ENCODE results near the gene DSCAM.

DSCAM gene

DNA sequence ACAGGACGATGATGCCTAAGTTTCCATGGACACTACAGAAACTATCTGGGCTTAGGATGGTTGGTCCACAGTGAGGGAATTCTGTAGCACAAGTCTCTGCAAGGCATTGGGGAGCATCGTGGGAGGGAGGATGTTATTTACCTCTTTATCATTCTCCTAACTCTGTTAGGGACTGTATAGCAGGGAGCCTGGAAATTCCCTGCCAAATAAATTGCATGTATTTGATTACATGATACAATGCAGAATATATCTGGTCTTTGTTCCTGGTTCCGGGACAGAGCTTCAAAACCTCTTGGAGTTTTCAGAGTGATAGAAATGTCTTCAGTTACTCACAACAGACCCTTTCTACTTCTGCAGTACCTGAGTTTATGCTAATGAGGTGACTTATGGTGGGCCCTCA lies 593.8 kb downstream of the DSCAM start:
- TF ChIP-seq NFIC (IDR thresholded peaks at IDR 0.05) = no peak
- no peak for TF ChIP-seq ZBTB7A (IDR thresholded peaks at IDR 0.05; ENCODE audit: low read depth)
- no peak for TF ChIP-seq RAD21 (IDR thresholded peaks at IDR 0.05; ENCODE audit: low read depth)
- no peak for TF ChIP-seq YY1 (IDR thresholded peaks at IDR 0.05; ENCODE audit: low read depth)

DNA sequence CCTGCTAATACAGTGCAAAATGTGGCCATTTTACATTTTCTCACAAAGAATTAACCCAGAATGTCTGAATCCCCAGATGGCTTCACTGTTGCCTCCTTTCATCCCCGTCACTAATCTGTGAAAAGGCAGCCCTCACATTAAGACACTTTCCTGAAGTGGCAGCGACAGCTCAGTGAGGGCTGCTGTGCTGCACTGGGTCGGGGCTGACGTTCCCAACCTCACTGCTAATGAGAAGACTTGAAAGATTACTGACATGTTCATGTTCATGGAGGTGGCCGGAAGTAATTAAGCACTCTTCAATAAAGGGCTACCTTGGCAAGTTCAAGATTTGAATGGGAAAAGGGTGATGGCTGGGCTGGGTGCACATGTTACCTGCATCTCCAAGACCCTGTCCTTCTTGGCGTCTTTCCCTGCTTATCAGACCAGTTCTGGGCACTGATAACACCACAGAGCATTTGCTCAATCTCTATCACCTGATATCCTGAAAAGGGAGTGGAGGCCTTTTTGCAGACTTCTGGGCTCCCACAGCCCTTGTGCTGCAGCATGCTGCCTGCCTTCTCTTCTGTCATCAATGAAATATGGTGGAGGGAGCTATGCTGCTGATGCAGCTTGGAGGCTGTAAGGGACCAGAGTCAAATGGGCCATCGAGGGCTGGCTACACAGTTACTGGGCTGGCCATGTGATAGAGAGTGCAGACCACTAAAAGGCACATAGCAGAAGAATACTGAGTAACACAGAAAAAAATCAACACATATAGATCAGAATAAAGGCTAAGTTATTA lies 596.3 kb downstream of the DSCAM start:
- TF ChIP-seq TEAD4 (IDR thresholded peaks at IDR 0.05) (no peak), CREB1 (IDR thresholded peaks at IDR 0.05; ENCODE audit: low read depth) (no peak), TAF1 (IDR thresholded peaks at IDR 0.05; ENCODE audit: low read depth) (no peak), CEBPB (IDR thresholded peaks at IDR 0.05) (no peak), ZBTB7A (IDR thresholded peaks at IDR 0.05; ENCODE audit: low read depth) (no peak), TCF12 (IDR thresholded peaks at IDR 0.05; ENCODE audit: low read depth) (no peak), YY1 (IDR thresholded peaks at IDR 0.05; ENCODE audit: low read depth) (no peak), RAD21 (IDR thresholded peaks at IDR 0.05; ENCODE audit: low read depth) (no peak), NFIC (IDR thresholded peaks at IDR 0.05) (no peak), FOXM1 (IDR thresholded peaks at IDR 0.05; ENCODE audit: borderline replicate concordance, low read depth) (no peak), EGR1 (IDR thresholded peaks at IDR 0.05) (no peak), EP300 (IDR thresholded peaks at IDR 0.05; ENCODE audit: borderline replicate concordance) (no peak)
- TF ChIP-seq, protein P1, sequence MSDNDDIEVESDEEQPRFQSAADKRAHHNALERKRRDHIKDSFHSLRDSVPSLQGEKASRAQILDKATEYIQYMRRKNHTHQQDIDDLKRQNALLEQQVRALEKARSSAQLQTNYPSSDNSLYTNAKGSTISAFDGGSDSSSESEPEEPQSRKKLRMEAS (IDR thresholded peaks at IDR 0.05) = no peak
- TF ChIP-seq, protein P2, sequence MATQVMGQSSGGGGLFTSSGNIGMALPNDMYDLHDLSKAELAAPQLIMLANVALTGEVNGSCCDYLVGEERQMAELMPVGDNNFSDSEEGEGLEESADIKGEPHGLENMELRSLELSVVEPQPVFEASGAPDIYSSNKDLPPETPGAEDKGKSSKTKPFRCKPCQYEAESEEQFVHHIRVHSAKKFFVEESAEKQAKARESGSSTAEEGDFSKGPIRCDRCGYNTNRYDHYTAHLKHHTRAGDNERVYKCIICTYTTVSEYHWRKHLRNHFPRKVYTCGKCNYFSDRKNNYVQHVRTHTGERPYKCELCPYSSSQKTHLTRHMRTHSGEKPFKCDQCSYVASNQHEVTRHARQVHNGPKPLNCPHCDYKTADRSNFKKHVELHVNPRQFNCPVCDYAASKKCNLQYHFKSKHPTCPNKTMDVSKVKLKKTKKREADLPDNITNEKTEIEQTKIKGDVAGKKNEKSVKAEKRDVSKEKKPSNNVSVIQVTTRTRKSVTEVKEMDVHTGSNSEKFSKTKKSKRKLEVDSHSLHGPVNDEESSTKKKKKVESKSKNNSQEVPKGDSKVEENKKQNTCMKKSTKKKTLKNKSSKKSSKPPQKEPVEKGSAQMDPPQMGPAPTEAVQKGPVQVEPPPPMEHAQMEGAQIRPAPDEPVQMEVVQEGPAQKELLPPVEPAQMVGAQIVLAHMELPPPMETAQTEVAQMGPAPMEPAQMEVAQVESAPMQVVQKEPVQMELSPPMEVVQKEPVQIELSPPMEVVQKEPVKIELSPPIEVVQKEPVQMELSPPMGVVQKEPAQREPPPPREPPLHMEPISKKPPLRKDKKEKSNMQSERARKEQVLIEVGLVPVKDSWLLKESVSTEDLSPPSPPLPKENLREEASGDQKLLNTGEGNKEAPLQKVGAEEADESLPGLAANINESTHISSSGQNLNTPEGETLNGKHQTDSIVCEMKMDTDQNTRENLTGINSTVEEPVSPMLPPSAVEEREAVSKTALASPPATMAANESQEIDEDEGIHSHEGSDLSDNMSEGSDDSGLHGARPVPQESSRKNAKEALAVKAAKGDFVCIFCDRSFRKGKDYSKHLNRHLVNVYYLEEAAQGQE (IDR thresholded peaks at IDR 0.05; ENCODE audit: low read depth) = no peak
- TF ChIP-seq, protein P3, sequence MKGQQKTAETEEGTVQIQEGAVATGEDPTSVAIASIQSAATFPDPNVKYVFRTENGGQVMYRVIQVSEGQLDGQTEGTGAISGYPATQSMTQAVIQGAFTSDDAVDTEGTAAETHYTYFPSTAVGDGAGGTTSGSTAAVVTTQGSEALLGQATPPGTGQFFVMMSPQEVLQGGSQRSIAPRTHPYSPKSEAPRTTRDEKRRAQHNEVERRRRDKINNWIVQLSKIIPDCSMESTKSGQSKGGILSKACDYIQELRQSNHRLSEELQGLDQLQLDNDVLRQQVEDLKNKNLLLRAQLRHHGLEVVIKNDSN (IDR thresholded peaks at IDR 0.05) = no peak

DNA sequence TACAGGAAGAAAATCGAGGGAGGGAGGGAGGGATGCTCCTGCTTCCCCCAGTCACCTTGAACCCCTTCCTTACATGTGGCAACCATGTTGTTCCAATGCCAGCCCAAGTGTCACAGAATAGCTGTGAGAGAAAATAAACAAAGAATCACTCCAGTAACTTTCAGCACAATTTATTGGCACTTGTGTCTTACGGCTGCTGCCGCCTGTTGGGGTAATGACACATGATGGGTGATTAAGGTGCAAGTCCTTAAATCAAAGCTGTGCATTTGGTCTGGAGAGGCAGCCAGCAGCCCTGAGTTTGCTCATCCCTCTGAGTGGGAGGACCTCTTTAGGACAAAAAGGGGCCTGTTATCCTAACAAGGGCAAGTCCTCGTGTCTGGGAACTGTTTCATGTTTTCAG lies 602.0 kb downstream of the DSCAM start:
- TF ChIP-seq, protein P1 (IDR thresholded peaks at IDR 0.05) = no peak
- TF ChIP-seq YY1 (IDR thresholded peaks at IDR 0.05; ENCODE audit: low read depth) (no peak), CEBPB (IDR thresholded peaks at IDR 0.05) (no peak), TCF12 (IDR thresholded peaks at IDR 0.05; ENCODE audit: low read depth) (no peak), TAF1 (IDR thresholded peaks at IDR 0.05; ENCODE audit: low read depth) (no peak), CREB1 (IDR thresholded peaks at IDR 0.05; ENCODE audit: low read depth) (no peak), TEAD4 (IDR thresholded peaks at IDR 0.05) (no peak), EP300 (IDR thresholded peaks at IDR 0.05; ENCODE audit: borderline replicate concordance) (no peak), FOXM1 (IDR thresholded peaks at IDR 0.05; ENCODE audit: borderline replicate concordance, low read depth) (no peak), RAD21 (IDR thresholded peaks at IDR 0.05; ENCODE audit: low read depth) (no peak), ZBTB7A (IDR thresholded peaks at IDR 0.05; ENCODE audit: low read depth) (no peak), NFIC (IDR thresholded peaks at IDR 0.05) (no peak), EGR1 (IDR thresholded peaks at IDR 0.05) (no peak)
- TF ChIP-seq, protein P2 (IDR thresholded peaks at IDR 0.05; ENCODE audit: low read depth) = no peak
- TF ChIP-seq, protein P3 (IDR thresholded peaks at IDR 0.05) = no peak

DNA sequence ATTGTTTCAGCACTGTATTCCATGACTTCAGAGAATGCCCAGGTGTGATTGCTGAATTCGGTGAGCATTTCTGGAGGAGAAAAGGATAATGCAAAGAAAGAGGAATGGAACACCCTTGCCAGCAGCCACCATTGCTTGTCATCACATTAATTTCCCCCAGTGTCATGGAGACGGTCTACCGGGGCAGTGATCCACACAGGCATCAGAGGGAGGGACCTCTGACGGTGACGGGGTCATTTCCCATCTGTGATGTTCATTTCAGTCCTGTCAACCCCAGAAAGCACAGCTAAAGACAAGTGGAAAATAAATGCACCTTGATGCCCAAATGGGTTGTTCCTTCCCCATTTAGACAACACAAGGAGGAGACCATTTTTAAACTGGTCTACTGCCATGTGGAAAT lies 603.3 kb downstream of the DSCAM start:
- TF ChIP-seq EP300 (IDR thresholded peaks at IDR 0.05; ENCODE audit: borderline replicate concordance) (no peak), EGR1 (IDR thresholded peaks at IDR 0.05) (no peak), CREB1 (IDR thresholded peaks at IDR 0.05; ENCODE audit: low read depth) (no peak), TEAD4 (IDR thresholded peaks at IDR 0.05) (no peak), TCF12 (IDR thresholded peaks at IDR 0.05; ENCODE audit: low read depth) (no peak), TAF1 (IDR thresholded peaks at IDR 0.05; ENCODE audit: low read depth) (no peak), FOXM1 (IDR thresholded peaks at IDR 0.05; ENCODE audit: borderline replicate concordance, low read depth) (no peak), CEBPB (IDR thresholded peaks at IDR 0.05) (no peak), YY1 (IDR thresholded peaks at IDR 0.05; ENCODE audit: low read depth) (no peak), NFIC (IDR thresholded peaks at IDR 0.05) (no peak), RAD21 (IDR thresholded peaks at IDR 0.05; ENCODE audit: low read depth) (no peak), ZBTB7A (IDR thresholded peaks at IDR 0.05; ENCODE audit: low read depth) (no peak)
- TF ChIP-seq, protein P2 (IDR thresholded peaks at IDR 0.05; ENCODE audit: low read depth) = no peak
- TF ChIP-seq, protein P3 (IDR thresholded peaks at IDR 0.05) = no peak
- TF ChIP-seq, protein P1 (IDR thresholded peaks at IDR 0.05) = no peak

Measured in Ishikawa (cell line).